Ishikawa (cell line): ENCODE results near the gene ASTN2.

Experiments used
- CEBPB ChIP-seq: IDR thresholded peaks from 2 replicates; pipeline ENCODE4 v1.6.1; 2012
- CREB1 ChIP-seq: IDR thresholded peaks from 2 replicates; pipeline ENCODE4 v1.6.1; 2012; ENCODE audit warnings: low read depth
- EP300 ChIP-seq: IDR thresholded peaks from 2 replicates; pipeline ENCODE4 v1.6.1; 2012; ENCODE audit warnings: borderline replicate concordance
- FOXM1 ChIP-seq: IDR thresholded peaks from 2 replicates; pipeline ENCODE4 v1.6.1; 2012; ENCODE audit warnings: low read depth, borderline replicate concordance
- MAX ChIP-seq: IDR thresholded peaks from 2 replicates; pipeline ENCODE4 v1.6.1; 2012
- NFIC ChIP-seq: IDR thresholded peaks from 2 replicates; pipeline ENCODE4 v1.6.1; 2012
- RAD21 ChIP-seq: IDR thresholded peaks from 2 replicates; pipeline ENCODE4 v1.6.1; 2012; ENCODE audit warnings: low read depth
- TAF1 ChIP-seq: IDR thresholded peaks from 2 replicates; pipeline ENCODE4 v1.6.1; 2012; ENCODE audit warnings: low read depth, mild to moderate bottlenecking
- TEAD4 ChIP-seq: IDR thresholded peaks from 2 replicates; pipeline ENCODE4 v1.6.1; 2012
- USF1 ChIP-seq: IDR thresholded peaks from 2 replicates; pipeline ENCODE4 v1.6.1; 2012
- YY1 ChIP-seq: IDR thresholded peaks from 2 replicates; pipeline ENCODE4 v1.6.1; 2012; ENCODE audit warnings: low read depth

- TF ChIP-seq CEBPB (no peak), CREB1 (no peak), FOXM1 (no peak), USF1 (no peak), TEAD4 (no peak), NFIC (no peak), RAD21 (no peak), MAX (no peak), EP300 (no peak), YY1 (no peak), TAF1 (no peak)
Measured at GRCh38 chr9:116442528-116442927, 972.3 kb downstream of the ASTN2 start.
